H1 (cell line): Measurements from ENCODE around the gene PLEKHG2. TPM values are rescaled to one million over a fixed set of nuclear protein-coding genes. Genes with fewer than 3 reads are reported as not detected.

Experiments
- SAP30 ChIP-seq: fragments of 300-600 bp; sonication (generic); IDR thresholded peaks from 2 replicates; pipeline ENCODE4 v1.7.1; 2012; ENCODE audit warnings: low read length, moderate library complexity, mild to moderate bottlenecking, inconsistent platforms; ENCODE audit not compliant: insufficient read depth, insufficient replicate concordance
- polyA plus RNA-seq, 7 experiments: library from polyadenylated mRNA; depleted of rRNA in 3 of 7; stranded (reverse) in 5 of 7; unstranded in 2 of 7; fragments of >200 nt in 5 of 7; fragments of 200-250 nt in 2 of 7; gene quantifications; 1 replicate in 5 of 7; 2 replicates in 1 of 7; 4 replicates in 1 of 7; pipeline versions ENCODE4 v1.2.1 to v1.2.3, GENCODE V29; 2011 to 2013; ENCODE audit warnings: missing spikeins in 2 of 7, mixed read lengths in 2 of 7
- total RNA-seq: library from RNA; stranded (reverse); fragmentation: NEBNext Ultra II Directional; extraction: Animal tissue kit (Norgen Biotek cat#: 25700); gene quantifications from 2 replicates; pipeline ENCODE4 v1.2.1, GENCODE V29; 2021

Gene PLEKHG2
- total and polyA plus RNA-seq, 2 of the 8 experiments (the other 6 are each of a cell fraction or from before 2014, with no cell fraction given), result 16.9 to 65.7 TPM

- peak; percentile 49 for TF ChIP-seq SAP30
Measured at GRCh38 chr19:39413911-39414608, 1.6 kb downstream of the PLEKHG2 start (continued).
